ENCODE results near the gene PYGO2.
A peak's percentile ranks its signal among the peaks of the same experiment; 100 is the strongest.

PYGO2 gene

DNA sequence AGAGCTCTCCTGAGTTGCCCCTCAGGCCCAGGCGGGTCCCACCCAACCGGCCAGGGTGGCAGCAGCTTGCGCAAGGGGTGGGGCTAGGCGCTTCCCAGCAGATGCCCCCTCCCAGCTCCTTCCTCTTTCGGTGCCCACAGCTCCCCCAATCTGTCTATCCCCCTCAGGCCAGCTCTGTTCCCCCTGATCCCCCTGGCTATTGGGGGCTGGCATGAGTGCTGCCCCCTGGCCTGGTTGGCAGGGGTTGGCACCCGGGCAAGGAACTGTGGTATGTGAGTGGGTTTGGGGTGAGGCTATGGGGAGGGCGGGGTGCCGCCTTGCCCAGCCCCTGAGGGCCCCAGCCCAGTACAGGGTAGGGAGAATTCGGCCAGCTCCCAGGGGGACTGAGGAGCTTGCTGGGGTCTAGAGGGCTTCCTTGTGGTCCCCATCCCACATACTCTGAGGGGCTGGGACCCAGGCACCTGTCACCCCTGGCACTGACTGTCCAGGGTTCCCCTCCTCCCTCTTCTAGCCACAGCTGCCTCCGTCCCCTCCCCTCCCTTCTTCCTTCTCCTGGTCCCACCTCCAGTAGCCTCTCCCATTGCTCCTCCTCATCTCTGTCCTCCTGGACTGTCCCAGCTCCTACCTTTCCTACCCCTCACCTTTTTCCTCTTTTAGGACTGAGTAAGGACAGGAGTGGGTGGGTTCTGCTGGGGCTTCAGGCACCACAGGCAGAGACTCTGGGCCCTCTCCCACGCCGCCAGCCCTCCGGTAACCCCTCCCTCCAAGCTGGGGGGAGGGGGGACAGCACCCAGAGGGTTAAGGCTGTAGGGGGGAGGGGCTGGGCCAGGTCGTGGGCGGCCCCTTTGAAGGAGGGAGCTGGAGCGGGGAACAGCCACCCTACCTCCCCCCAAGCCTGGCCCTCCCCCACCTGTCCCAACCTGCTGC is 46.7 kb upstream of the PYGO2 start:
- DNase-seq (ENCODE audit: low read depth) = peak; percentile 78
- peak overlapping the region; percentile 49 for H3K4me3 ChIP-seq (ENCODE audit: low read depth, low read length)
- TF ChIP-seq, protein P1, sequence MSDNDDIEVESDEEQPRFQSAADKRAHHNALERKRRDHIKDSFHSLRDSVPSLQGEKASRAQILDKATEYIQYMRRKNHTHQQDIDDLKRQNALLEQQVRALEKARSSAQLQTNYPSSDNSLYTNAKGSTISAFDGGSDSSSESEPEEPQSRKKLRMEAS (IDR thresholded peaks at IDR 0.05; ENCODE audit: low read depth, low read length) = no peak
- TF ChIP-seq POLR2A (IDR thresholded peaks at IDR 0.05; ENCODE audit: extremely low read depth, insufficient read length) = no peak
- TF ChIP-seq, protein P2, sequence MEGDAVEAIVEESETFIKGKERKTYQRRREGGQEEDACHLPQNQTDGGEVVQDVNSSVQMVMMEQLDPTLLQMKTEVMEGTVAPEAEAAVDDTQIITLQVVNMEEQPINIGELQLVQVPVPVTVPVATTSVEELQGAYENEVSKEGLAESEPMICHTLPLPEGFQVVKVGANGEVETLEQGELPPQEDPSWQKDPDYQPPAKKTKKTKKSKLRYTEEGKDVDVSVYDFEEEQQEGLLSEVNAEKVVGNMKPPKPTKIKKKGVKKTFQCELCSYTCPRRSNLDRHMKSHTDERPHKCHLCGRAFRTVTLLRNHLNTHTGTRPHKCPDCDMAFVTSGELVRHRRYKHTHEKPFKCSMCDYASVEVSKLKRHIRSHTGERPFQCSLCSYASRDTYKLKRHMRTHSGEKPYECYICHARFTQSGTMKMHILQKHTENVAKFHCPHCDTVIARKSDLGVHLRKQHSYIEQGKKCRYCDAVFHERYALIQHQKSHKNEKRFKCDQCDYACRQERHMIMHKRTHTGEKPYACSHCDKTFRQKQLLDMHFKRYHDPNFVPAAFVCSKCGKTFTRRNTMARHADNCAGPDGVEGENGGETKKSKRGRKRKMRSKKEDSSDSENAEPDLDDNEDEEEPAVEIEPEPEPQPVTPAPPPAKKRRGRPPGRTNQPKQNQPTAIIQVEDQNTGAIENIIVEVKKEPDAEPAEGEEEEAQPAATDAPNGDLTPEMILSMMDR (IDR thresholded peaks at IDR 0.05; ENCODE audit: low read depth, low read length) = no peak
- no peak for TF ChIP-seq MYC (IDR thresholded peaks at IDR 0.05; ENCODE audit: low read depth, low read length)

DNA sequence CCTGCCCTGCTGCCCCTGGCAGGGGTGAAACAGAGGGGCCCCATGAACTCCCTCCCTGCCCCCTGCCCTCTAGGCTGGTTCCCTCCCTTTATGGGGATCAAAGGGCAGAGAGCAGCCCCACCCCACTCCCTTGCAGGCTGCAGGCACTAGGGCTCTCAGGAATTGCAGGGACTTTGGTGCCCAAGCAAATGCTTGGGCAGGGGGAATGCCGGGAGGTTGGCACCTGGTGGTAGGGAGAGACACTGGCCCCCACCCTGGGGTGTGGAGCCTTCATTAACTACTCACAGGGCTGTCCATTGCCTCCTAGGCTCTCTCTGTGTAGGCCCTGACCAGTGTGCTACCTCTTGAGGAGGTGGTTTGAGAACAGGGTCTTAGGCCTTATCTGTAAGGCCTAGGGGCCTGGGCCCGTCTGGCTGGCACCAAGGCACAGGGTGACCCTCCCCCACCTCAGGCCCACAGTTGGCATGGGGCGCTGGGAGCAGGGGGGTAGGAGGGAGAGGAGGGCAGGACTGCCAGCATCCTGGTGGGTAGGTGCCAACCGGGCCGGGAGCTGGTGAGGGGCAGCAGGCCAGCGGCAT is 45.8 kb upstream of the PYGO2 start:
- no peak for DNase-seq (ENCODE audit: low read depth)
- TF ChIP-seq, protein P2 (IDR thresholded peaks at IDR 0.05; ENCODE audit: low read depth, low read length) = no peak
- TF ChIP-seq MYC (IDR thresholded peaks at IDR 0.05; ENCODE audit: low read depth, low read length) (no peak), POLR2A (IDR thresholded peaks at IDR 0.05; ENCODE audit: extremely low read depth, insufficient read length) (no peak)
- TF ChIP-seq, protein P1 (IDR thresholded peaks at IDR 0.05; ENCODE audit: low read depth, low read length) = no peak
- H3K4me3 ChIP-seq (ENCODE audit: low read depth, low read length) = peak overlapping the region; percentile 43

DNA sequence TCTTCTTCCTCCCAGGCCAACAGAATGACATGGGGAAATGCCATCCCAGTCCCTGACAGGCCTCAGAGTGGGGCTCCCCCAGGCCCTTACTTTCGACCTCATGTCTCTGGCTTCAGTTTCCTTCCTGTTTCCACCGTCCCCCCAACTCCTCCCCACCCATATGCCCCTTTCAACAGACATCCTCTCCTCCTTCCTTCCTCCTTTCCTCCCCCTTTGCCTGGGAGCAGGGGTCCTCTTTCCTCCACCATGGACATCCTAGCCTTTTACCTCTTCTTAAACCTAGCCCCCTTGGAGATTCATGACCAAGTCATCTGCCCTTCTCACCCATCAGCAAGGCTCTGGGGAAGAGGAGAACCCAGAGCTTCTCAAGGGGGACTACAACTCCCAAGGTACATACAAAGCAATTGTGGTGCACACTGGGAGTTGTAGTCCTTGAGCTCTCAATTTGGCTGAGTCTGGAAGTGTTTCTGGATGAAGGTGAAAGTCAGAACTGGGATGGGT is 45.1 kb upstream of the PYGO2 start:
- peak; percentile 79 for DNase-seq (ENCODE audit: low read depth)
- H3K4me3 ChIP-seq (ENCODE audit: low read depth, low read length) = no peak overlapping the region
- TF ChIP-seq, protein P1 (IDR thresholded peaks at IDR 0.05; ENCODE audit: low read depth, low read length) = no peak
- no peak for TF ChIP-seq POLR2A (IDR thresholded peaks at IDR 0.05; ENCODE audit: extremely low read depth, insufficient read length)
- TF ChIP-seq MYC (IDR thresholded peaks at IDR 0.05; ENCODE audit: low read depth, low read length) = peak; percentile 19; the same call in 1 of the 2 replicates

DNA sequence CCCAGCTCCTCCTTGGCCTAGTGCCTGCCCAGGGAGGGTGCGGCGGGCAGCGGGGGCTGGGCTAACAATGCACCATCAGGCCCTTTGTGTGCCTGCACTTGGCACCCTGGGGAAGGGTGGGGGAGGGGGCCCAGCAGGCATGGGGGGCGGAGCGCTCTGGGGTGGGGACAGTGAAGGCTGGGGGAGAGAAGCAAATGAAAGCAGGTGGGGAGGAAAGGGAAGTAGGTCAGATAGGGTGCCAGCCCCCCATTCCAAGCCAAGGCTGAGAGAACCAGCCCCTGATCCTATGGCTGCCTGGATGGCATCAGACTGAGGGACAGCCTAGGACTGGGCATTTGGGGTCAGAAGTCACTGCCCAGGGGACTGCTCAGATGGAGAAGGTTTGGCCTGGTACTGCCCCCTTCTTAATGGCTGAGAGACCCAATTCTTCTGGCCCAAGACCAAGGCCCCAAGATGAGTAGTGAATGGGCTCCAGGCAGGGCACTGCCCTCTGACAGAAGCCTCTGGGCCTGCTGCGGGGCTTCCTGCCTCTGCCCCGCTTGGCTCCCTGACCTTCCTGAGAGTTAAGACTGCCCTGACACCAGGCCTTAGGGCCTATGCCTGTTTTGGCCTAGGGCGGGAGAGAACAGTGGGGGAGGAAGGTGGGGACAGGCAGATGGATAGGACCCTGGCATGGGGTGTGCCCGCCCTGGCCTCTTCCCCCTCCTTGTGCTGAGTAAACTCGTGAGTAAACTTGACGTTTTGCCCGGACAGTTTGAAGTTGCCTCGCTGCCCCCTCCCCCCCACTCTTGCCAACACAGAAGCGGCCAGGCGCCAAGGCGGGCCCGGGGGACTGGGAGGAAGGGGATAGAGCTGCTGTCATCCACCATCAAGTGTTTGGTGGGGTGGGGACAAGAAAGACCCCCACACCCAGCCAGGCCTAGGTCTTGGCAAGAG is 43.8 kb upstream of the PYGO2 start:
- TF ChIP-seq, protein P1 (IDR thresholded peaks at IDR 0.05; ENCODE audit: low read depth, low read length) = no peak
- TF ChIP-seq POLR2A (IDR thresholded peaks at IDR 0.05; ENCODE audit: extremely low read depth, insufficient read length) = no peak
- no peak overlapping the region for H3K4me3 ChIP-seq (ENCODE audit: low read depth, low read length)

DNA sequence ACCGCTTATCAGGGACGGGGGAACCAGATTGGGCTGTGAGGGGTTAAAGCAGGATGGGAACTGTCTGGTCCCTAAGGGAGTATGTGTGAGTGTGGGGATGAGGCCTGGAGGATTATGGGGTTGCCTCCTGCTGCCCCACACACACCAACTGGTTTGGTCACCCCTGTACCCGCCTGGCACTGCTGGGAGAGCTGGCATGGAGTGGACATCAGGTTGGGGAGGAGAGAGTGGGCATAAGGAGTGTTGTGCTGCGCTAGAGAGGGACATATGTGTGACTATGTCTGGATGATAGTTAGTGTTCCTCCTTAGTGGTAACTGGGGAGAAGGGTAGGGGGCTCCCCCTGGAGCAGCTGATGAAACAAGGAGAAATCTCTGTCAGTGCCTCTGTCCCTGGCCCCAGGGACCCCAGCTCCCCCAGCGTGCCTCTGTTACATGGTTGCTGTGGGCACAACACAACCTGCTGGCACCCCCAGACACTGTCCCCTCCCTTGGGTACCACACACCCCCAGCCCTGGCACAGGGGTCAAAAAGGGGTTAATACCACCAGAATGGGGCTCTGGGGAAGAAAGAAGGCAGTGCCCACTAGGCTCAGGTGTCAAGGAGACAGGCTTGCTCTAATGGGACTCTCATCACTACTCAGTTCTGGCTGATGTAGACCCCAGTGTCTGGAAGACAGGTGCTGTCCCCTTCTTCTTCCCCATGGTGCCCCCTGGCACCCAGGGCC is 42.9 kb upstream of the PYGO2 start:
- TF ChIP-seq, protein P1 (IDR thresholded peaks at IDR 0.05; ENCODE audit: low read depth, low read length) = no peak
- TF ChIP-seq MYC (IDR thresholded peaks at IDR 0.05; ENCODE audit: low read depth, low read length) = no peak
- no peak for TF ChIP-seq POLR2A (IDR thresholded peaks at IDR 0.05; ENCODE audit: extremely low read depth, insufficient read length)
- TF ChIP-seq, protein P2 (IDR thresholded peaks at IDR 0.05; ENCODE audit: low read depth, low read length) = no peak
- no peak for DNase-seq (ENCODE audit: low read depth)

More for the DNA sequence above, 43.8 kb upstream of the PYGO2 start:
- peak; percentile 25 for DNase-seq (ENCODE audit: low read depth)

More for the DNA sequence above, 42.9 kb upstream of the PYGO2 start:
- peak overlapping the region; percentile 83 for H3K4me3 ChIP-seq (ENCODE audit: low read depth, low read length)
